SU-DHL-6 (cell line): ENCODE measurements around the gene BMPR1B.

ENCODE experiments used
- CTCF ChIP-seq: fragments of 200-600 bp; sonication (generic); IDR thresholded peaks from one replicate; pipeline ENCODE4 v1.5.1; 2017; ENCODE audit warnings: antibody characterized with exemption, mild to moderate bottlenecking, low read length, moderate library complexity; ENCODE audit not compliant: insufficient read depth, poor library complexity, severe bottlenecking
- EZH2phosphoT487 ChIP-seq: fragments of 200-600 bp; sonication (generic), shearing (Covaris generic); conservative IDR thresholded peaks from 2 replicates; pipeline ENCODE4 v1.6.1; 2018; ENCODE audit warnings: mild to moderate bottlenecking, antibody characterized with exemption, low read length, moderate library complexity, mixed read lengths

DNA sequence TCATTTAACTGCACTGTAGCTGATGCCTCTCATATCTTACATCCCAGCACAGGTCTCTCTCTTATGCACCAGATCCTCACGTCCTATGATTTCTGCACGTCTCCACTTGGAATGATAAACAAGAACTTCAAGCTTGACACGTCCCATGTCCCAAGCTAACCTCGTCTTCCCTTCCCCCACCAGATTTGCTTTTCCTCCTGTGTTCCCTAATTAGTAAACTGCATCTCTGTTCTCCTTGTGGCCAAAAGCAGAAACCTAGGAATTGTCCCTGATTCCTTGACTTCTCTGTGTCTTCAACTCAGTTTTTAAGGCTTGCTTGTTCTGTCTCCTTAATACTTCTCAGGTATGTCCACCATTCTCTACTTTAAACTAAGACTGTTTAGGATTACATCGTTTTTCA, 171.9 kb downstream of the BMPR1B start:
- no peak for TF ChIP-seq CTCF
- TF ChIP-seq EZH2phosphoT487 = no peak
